Endothelial cell of umbilical vein (primary cell): ENCODE results near the gene PHACTR1. TPM values are rescaled to one million over a fixed set of nuclear protein-coding genes. Genes with fewer than 3 reads are reported as not detected.

Experiments used
- BruUV-seq: library from RNA; stranded (reverse); fragments of 400-500 nt; replicated peaks from 2 replicates; lab custom pipeline; 2021; lab: Mats Ljungman, UMichigan
- CTCF ChIA-PET: fragments of 300-600, 350-600 bp; sonication (Branson Sonifier 250); formaldehyde crosslinking; loops from one replicate; lab custom pipeline; 2021; ENCODE audit warnings: antibody characterized with exemption, inconsistent platforms; lab: Charles Lee
- POLR2A ChIA-PET: fragments of 300-600, 350-600 bp; sonication (Branson Sonifier 250); formaldehyde crosslinking; loops from one replicate; lab custom pipeline; 2021; ENCODE audit warnings: antibody characterized with exemption, inconsistent platforms; lab: Charles Lee
- DNase-seq: peaks from one replicate; pipeline ENCODE4 v3.0.0-alpha.2; 2011; ENCODE audit warnings: low read depth, low spot score
- FAIRE-seq: peaks from 2 replicates; lab custom pipeline; 2011; peaks lifted over from hg19 to GRCh38; lab: Jason Lieb, UNC
- H2AFZ ChIP-seq: 2 replicates; pipeline ENCODE4 v1.6.0; 2012; ENCODE audit warnings: low read depth, low read length, control low read depth, inconsistent platforms
- H3K27ac ChIP-seq: 2 replicates; pipeline ENCODE4 v1.5.1; 2011; ENCODE audit warnings: low read depth, mild to moderate bottlenecking, control low read depth, low read length, moderate library complexity; ENCODE audit not compliant: insufficient read depth
- H3K27me3 ChIP-seq, 2 experiments: 2 replicates each; pipeline versions ENCODE4 v1.6.0 to v1.6.1; 2011; ENCODE audit warnings: low read length in 2 of 2, mixed read lengths in 1 of 2; ENCODE audit not compliant: control insufficient read depth in 2 of 2, insufficient read depth in 2 of 2
- H3K36me3 ChIP-seq, 2 experiments: 2 replicates in 1 of 2; 3 replicates in 1 of 2; pipeline ENCODE4 v1.5.1; 2011; ENCODE audit warnings: low read length in 2 of 2, mild to moderate bottlenecking in 1 of 2, moderate library complexity in 1 of 2; ENCODE audit not compliant: control insufficient read depth in 2 of 2, insufficient read depth in 2 of 2; ENCODE audit errors: extremely low read depth in 1 of 2
- H3K4me1 ChIP-seq: 3 replicates; pipeline ENCODE4 v1.5.1; 2011; ENCODE audit warnings: mild to moderate bottlenecking, low read length; ENCODE audit not compliant: control insufficient read depth, insufficient read depth; ENCODE audit errors: extremely low read depth
- H3K4me2 ChIP-seq: 2 replicates; pipeline ENCODE4 v1.6.1; 2011; ENCODE audit warnings: low read length, control low read depth, mixed read lengths; ENCODE audit not compliant: insufficient read depth
- H3K4me3 ChIP-seq, 3 experiments: fragments of 200-600 bp in 1 of 3; sonication (generic), shearing (Covaris generic) in 1 of 3; replicated peaks in 1 of 3; 2 replicates each; pipeline ENCODE4 v1.5.1; 2011 to 2016; ENCODE audit warnings: control low read depth in 3 of 3, low read length in 3 of 3, mild to moderate bottlenecking in 2 of 3, inconsistent platforms in 1 of 3, low read depth in 1 of 3, moderate library complexity in 1 of 3; ENCODE audit not compliant: insufficient read depth in 1 of 3
- H3K79me2 ChIP-seq: 2 replicates; pipeline ENCODE4 v1.6.0; 2012; ENCODE audit warnings: low read length, inconsistent platforms; ENCODE audit not compliant: control insufficient read depth, insufficient read depth
- H3K9ac ChIP-seq: replicated peaks from 2 replicates; pipeline ENCODE3; 2011; ENCODE audit warnings: low read length, control low read depth; ENCODE audit not compliant: insufficient read depth; ENCODE audit errors: extremely low read depth
- H3K9me1 ChIP-seq: replicated peaks from 3 replicates; pipeline ENCODE4 v1.6.0; 2011; ENCODE audit warnings: mild to moderate bottlenecking, low read length; ENCODE audit not compliant: control insufficient read depth, insufficient read depth; ENCODE audit errors: extremely low read depth
- H3K9me3 ChIP-seq: replicated peaks from 2 replicates; pipeline ENCODE4 v1.5.1; 2012; ENCODE audit warnings: low read length, inconsistent platforms; ENCODE audit not compliant: control insufficient read depth, insufficient read depth
- H4K20me1 ChIP-seq: replicated peaks from 2 replicates; pipeline ENCODE3; 2011; ENCODE audit warnings: mild to moderate bottlenecking, low read length; ENCODE audit not compliant: control insufficient read depth, insufficient read depth; ENCODE audit errors: extremely low read depth
- EZH2 ChIP-seq: IDR thresholded peaks from 2 replicates; pipeline ENCODE4 v1.6.1; 2012; ENCODE audit warnings: borderline replicate concordance, low read depth, mild to moderate bottlenecking, moderate library complexity, low read length, inconsistent platforms; ENCODE audit not compliant: severe bottlenecking
- FOS ChIP-seq: IDR thresholded peaks from 2 replicates; pipeline ENCODE4 v1.6.1; 2011; ENCODE audit warnings: mild to moderate bottlenecking, low read length, moderate library complexity, borderline replicate concordance; ENCODE audit not compliant: insufficient read depth
- GATA2 ChIP-seq: IDR thresholded peaks from 2 replicates; pipeline ENCODE4 v1.7.0; 2011; ENCODE audit warnings: low read depth, mild to moderate bottlenecking, moderate library complexity, mixed read lengths, low read length; ENCODE audit not compliant: insufficient read length, insufficient read depth
- JUN ChIP-seq: IDR thresholded peaks from 2 replicates; pipeline ENCODE4 v1.6.1; 2011; ENCODE audit warnings: borderline replicate concordance, low read depth; ENCODE audit not compliant: insufficient read length, insufficient read depth
- MYC ChIP-seq: IDR thresholded peaks from one replicate; pipeline ENCODE4 v1.6.1; 2011; ENCODE audit warnings: mild to moderate bottlenecking, low read depth, low read length
- POLR2A ChIP-seq: IDR thresholded peaks from 2 replicates; pipeline ENCODE4 v1.6.1; 2012; ENCODE audit warnings: low read depth, mild to moderate bottlenecking, control low read depth, low read length
- POLR2AphosphoS5 ChIP-seq: IDR thresholded peaks from 2 replicates; pipeline ENCODE4 v1.6.1; 2012; ENCODE audit warnings: low read depth, mild to moderate bottlenecking, control low read depth, low read length, moderate library complexity; ENCODE audit not compliant: insufficient read depth
- dilution Hi-C: fragments of 300-500 bp; cut with MboI; formaldehyde crosslinking; loops from one replicate; pipeline ENCODE4 v1.15.0; 2019; ENCODE audit warnings: low sequenced_read_pairs; ENCODE audit not compliant: extremely low pct_ligation_motif_present
- intact Hi-C: fragments of 100-400 bp; cut with micrococcal nuclease; formaldehyde crosslinking; loops from one replicate; pipeline ENCODE4 v1.10.0; 2022
- polyA plus RNA-seq, 4 experiments: library from polyadenylated mRNA; depleted of rRNA in 3 of 4; stranded (reverse) in 3 of 4; unstranded in 1 of 4; fragments of >200 nt; gene quantifications; 2 replicates each; pipeline versions ENCODE4 v1.2.1 to v1.2.3, GENCODE V29; 2011 to 2012; ENCODE audit warnings: missing spikeins in 1 of 4
- total RNA-seq: library from RNA; stranded (reverse); gene quantifications from 2 replicates; pipeline ENCODE4 v1.2.3, GENCODE V29; 2021
- TF ChIP-seq, protein P1 (sequence below), 2 donors: IDR thresholded peaks; 1 replicate in 1 of 2; 2 replicates in 1 of 2; pipeline ENCODE4 v1.5.1; 2011; ENCODE audit warnings: low read length in 2 of 2, mild to moderate bottlenecking in 2 of 2, moderate library complexity in 2 of 2, control low read depth in 1 of 2, inconsistent platforms in 1 of 2, low read depth in 1 of 2; ENCODE audit not compliant: insufficient read depth in 1 of 2; ENCODE audit errors: extremely low read depth in 1 of 2
- TF ChIP-seq, protein P2 (sequence below): IDR thresholded peaks from 2 replicates; pipeline ENCODE4 v1.6.1; 2011; ENCODE audit not compliant: insufficient read depth, insufficient read length

PHACTR1 gene
- total and polyA plus RNA-seq, 2 donors (not counting 3 experiments of a cell fraction or from before 2014, with no cell fraction given), result 2.4 to 23.2 TPM

DNA sequence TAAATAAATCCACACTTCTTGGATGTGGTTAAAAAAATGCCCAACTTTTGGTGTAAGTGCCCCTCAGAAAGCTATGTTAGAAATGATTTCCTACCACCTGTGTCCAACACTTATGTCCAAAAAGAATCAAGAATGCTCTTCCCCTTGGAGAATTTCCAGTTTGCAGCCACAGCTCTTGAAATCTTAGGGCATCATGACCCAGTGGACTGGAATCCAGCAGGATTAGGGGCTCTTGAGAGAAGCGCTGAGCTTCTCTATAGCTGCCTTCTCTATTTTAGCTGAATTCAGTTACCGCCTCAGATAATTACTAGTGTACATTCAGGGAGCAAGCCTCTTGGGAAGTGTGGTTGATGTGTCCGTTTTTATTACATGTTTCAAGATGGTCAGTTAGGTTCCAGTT, 2.5 kb downstream of the PHACTR1 start:
- H3K36me3 ChIP-seq, result no peaks in the 10 kb centered on the region
- no peak overlapping the region for H3K4me3 ChIP-seq
- no peak overlapping the region for H3K9ac ChIP-seq
- ChIA-PET CTCF (interaction anchor here (1.0 to 1.2 kb wide), 2 partner anchors 15 to 20 kb away, joined by 3 to 5 read pairs; no protein-coding TSS in a partner anchor), POLR2A (no interaction called here)
- no peaks in the 10 kb centered on the region for H4K20me1 ChIP-seq
- no peaks in the 10 kb centered on the region for H3K79me2 ChIP-seq
- dilution Hi-C loops, result no loop called here
- FAIRE-seq (no peak), DNase-seq (no peak)
- H3K9me1 ChIP-seq, result no peaks in the 10 kb centered on the region
- no peaks in the 10 kb centered on the region for H3K9me3 ChIP-seq
- H3K27ac ChIP-seq, result no peak overlapping the region
- intact Hi-C loops, result no loop called here
- H3K4me1 ChIP-seq, result no peaks in the 10 kb centered on the region
- H3K4me2 ChIP-seq, result no peak overlapping the region
- TF ChIP-seq POLR2A (no peak), POLR2AphosphoS5 (no peak)
- no peak overlapping the region for H2AFZ ChIP-seq
- no TSS peak for BruUV-seq
- peaks cover 0 to 2% of the 10 kb centered on the region in 2 experiments for H3K27me3 ChIP-seq

DNA sequence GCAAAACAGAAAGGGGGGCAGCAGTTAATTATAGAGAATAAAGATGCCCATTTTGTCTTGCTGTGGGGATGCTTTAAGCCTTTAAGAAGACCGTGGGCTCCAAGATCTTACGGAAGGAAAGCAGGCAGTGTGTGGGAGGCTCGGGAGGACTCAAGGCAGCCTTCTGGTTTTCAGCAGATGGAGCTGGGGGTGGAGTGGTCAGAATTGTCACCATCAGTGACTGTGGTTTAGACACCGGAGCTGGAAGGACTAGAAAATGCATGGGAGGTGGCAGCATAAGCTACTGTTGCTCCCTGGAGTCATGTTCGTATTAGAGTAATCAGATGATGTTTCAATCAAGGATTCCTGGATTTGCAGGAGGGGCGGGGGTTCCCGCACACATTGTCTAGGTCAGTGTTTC, 3.7 kb downstream of the PHACTR1 start:
- POLR2A ChIA-PET, result no interaction called here
- no peak overlapping the region for H3K27ac ChIP-seq
- H3K4me2 ChIP-seq, result no peak overlapping the region
- no peak for FAIRE-seq
- H3K79me2 ChIP-seq, result no peaks in the 10 kb centered on the region
- dilution Hi-C loops (no loop called here), intact Hi-C loops (no loop called here)
- H3K9me3 ChIP-seq, result no peaks in the 10 kb centered on the region
- no peaks in the 10 kb centered on the region for H4K20me1 ChIP-seq
- CTCF ChIA-PET, result no interaction called here
- DNase-seq, result no peak
- no peak overlapping the region for H3K9ac ChIP-seq
- H2AFZ ChIP-seq, result no peak overlapping the region
- no peaks in the 10 kb centered on the region for H3K4me1 ChIP-seq
- peaks cover 2% of the 10 kb centered on the region in 2 experiments for H3K27me3 ChIP-seq
- BruUV-seq, result no TSS peak
- H3K4me3 ChIP-seq, result no peak overlapping the region
- no peak for TF ChIP-seq POLR2AphosphoS5
- TF ChIP-seq, protein P1, sequence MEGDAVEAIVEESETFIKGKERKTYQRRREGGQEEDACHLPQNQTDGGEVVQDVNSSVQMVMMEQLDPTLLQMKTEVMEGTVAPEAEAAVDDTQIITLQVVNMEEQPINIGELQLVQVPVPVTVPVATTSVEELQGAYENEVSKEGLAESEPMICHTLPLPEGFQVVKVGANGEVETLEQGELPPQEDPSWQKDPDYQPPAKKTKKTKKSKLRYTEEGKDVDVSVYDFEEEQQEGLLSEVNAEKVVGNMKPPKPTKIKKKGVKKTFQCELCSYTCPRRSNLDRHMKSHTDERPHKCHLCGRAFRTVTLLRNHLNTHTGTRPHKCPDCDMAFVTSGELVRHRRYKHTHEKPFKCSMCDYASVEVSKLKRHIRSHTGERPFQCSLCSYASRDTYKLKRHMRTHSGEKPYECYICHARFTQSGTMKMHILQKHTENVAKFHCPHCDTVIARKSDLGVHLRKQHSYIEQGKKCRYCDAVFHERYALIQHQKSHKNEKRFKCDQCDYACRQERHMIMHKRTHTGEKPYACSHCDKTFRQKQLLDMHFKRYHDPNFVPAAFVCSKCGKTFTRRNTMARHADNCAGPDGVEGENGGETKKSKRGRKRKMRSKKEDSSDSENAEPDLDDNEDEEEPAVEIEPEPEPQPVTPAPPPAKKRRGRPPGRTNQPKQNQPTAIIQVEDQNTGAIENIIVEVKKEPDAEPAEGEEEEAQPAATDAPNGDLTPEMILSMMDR (IDR thresholded peaks at IDR 0.05; ENCODE audit: extremely low read depth in 1 of 2, insufficient read depth in 1 of 2, low read depth in 1 of 2, low read length in 2 of 2), result no peak
- TF ChIP-seq, protein P2, sequence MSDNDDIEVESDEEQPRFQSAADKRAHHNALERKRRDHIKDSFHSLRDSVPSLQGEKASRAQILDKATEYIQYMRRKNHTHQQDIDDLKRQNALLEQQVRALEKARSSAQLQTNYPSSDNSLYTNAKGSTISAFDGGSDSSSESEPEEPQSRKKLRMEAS, result no peak
- no peak for TF ChIP-seq EZH2
- TF ChIP-seq JUN, result no peak
- TF ChIP-seq FOS, result no peak
- TF ChIP-seq MYC, result no peak
- TF ChIP-seq POLR2A, result no peak
- no peak for TF ChIP-seq GATA2
- H3K9me1 ChIP-seq, result no peaks in the 10 kb centered on the region
- no peaks in the 10 kb centered on the region for H3K36me3 ChIP-seq
